ENCODE results near the gene CAPN1. TPM values are rescaled to one million over a fixed set of nuclear protein-coding genes. Genes with fewer than 3 reads are reported as not detected.
"Not testable (repeated sequence)": the region's sequence is repeated elsewhere in the genome, so short reads cannot be mapped to it uniquely, and the experiment has no call there.

CAPN1 gene
- total RNA-seq, 1 experiment from 2014 or later: 40.5 TPM

DNA sequence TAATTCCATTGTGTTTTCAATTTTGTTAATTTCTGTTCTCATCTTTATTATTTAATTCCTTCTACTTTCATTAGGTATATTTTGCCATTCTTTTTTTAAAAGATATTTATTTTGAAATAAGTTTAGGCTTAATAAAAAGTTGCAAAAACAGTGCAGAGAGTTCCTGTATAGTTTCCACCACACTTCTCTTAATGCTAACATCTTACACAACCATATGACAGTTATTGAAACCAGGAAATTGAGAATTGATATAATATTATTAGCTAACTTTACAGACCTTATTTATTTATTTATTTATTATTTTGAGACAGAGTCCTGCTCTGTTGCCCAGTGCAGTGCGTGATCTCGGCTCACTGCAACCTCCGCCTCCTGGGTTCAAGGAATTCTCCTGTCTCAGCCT is 25.5 kb upstream of the CAPN1 start:
- no peak for DNase-seq (ENCODE audit: low read depth, low spot score)
- in situ Hi-C loops (cut with HindIII; ENCODE audit: low pct_unique_long_range_greater_than_20kb, low sequenced_read_pairs): no loop called here

DNA sequence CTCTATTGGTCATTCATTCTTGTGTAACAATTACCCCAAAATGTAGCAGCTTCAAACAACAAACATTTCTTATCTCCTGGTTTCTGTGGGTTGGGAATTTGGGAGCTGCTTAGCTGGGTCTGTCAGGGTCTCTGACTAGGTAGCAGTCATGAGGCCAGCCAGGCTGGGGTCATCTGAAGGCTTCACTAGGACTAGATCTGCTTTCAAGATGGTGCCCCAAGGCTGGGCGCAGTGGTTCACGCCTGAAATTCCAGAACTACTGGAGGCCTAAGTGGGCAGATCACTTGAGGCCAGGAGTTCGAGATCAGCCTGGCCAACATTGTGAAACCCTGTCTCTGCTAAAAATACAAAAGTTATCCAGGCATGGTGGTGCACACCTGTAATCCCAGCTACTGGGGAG is 24.8 kb upstream of the CAPN1 start:
- no peak for DNase-seq (ENCODE audit: low read depth, low spot score)
- in situ Hi-C loops (cut with HindIII; ENCODE audit: low pct_unique_long_range_greater_than_20kb, low sequenced_read_pairs): no loop called here

DNA sequence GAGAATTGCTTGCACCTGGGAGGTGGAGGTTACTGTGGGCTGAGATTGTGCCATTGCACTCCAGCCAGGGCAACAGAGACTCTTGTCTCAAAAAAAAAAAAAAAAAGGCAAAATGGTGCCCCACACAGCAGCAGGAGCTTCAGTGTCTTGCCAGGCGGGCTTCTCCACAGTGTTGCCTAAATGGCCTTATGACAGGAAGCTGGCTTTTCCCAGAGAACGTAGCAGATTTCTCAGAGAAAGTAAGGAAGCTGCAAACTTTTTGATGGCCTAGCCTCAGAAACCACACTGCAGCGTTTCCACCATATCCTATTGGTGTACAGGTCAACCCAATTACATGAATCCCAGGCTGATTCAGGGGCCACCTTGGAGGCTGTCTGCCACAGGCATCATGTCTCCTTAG is 24.4 kb upstream of the CAPN1 start:
- DNase-seq (ENCODE audit: low read depth, low spot score): no peak
- in situ Hi-C loops (cut with HindIII; ENCODE audit: low pct_unique_long_range_greater_than_20kb, low sequenced_read_pairs): no loop called here

DNA sequence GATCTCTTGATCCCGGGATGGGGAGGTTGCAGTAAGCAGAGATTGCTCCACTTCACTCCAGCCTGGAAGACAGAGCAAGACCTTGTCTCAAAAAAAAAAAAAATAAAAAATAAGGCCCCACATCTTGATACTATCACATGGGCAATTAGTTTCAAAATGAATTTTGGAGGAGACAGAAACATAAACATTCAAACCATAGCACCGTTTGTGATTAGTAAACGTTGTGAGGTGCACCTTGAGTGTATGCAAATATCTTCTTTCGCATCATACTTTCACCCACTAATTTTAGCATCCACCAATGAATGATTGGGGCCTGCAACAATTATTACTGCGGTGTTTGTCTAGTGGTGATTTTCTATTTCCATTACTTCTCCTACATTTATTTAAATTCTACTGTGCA is 22.7 kb upstream of the CAPN1 start:
- in situ Hi-C loops (cut with HindIII; ENCODE audit: low pct_unique_long_range_greater_than_20kb, low sequenced_read_pairs): no loop called here
- no peak for DNase-seq (ENCODE audit: low read depth, low spot score)

DNA sequence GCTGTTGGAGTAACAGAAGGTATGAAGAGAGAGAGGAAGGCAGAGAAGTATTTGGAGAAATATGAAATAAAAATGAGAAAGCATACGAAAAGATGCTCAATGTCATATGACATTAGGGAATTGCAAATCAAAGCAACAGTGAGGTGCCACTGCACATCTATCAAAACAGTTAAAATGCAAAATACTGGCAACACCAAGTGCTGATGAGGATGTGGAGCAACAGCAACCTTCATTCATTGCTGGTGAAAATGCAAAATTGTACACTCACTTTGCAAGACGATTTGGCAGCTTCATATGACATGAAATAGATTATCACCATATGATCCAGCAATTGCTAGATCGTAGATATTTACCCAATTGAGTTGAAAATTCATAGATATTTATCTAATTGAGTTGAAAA is 21.1 kb upstream of the CAPN1 start:
- in situ Hi-C loops (cut with HindIII; ENCODE audit: low pct_unique_long_range_greater_than_20kb, low sequenced_read_pairs): no loop called here
- no peak for DNase-seq (ENCODE audit: low read depth, low spot score)

DNA sequence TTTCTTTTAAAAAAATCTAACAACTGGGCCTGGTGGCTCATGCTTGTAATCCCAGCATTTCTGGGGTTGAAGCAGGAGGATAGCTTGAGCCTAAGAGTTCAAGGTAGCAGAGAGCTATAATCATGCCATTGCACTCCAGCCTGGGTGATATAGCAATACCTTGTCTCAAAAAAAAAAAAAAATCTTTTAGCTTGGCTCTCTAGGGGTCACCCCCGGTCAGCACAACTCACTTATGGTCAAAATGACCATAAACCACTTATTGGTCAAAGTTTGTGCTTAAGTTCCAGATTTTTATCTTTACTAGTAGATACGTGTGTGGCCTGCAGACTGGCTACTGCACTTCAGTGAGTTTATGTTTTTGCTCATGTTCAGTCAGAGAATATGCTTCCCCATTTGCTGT is 18.0 kb upstream of the CAPN1 start:
- no peak for DNase-seq (ENCODE audit: low read depth, low spot score)
- in situ Hi-C loops (cut with HindIII; ENCODE audit: low pct_unique_long_range_greater_than_20kb, low sequenced_read_pairs): no loop called here

DNA sequence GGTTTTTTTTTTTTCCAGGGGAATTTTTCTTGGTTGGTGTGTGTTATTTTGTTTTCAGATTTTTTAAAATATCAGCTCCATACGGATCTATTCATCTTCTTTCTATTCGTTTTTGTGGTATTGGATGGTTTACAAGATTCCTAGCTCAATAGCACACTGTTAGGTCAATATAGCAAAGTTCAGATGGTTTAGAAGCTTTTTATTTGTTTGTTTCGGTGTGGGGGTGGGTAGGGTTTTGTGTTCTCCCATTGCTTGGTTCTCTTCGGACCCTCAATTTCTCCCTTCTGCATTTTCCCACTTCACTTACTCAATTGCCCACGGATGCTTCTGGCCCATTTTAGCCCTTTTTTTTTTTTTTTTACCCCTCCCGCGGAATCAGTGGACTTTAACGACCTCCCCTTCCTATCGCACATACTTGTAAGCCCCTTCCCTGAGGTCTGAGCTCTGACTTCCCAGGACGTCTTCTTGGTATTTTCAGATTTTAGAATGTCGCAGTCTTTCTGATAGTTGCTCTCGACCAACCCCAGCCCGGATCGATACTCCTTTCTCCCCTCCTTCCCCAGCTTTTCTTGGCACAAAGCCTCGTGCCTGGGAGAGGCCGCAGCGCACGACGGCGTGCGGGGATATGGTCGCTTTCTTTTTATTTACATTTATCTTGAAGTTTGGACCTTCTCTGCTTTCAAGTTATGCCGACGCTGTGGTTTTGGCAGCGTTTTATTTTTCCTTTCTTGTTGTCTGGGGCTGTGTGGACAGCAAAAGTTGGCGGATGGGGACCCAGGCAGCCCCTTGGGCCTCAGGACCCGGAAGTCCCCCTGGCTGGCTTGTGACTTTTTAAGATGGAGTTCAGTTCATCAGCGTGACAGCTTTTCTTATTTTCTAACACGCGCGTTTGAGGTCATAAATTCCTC is 16.1 kb upstream of the CAPN1 start:
- in situ Hi-C loops (cut with HindIII; ENCODE audit: low pct_unique_long_range_greater_than_20kb, low sequenced_read_pairs): no loop called here

DNA sequence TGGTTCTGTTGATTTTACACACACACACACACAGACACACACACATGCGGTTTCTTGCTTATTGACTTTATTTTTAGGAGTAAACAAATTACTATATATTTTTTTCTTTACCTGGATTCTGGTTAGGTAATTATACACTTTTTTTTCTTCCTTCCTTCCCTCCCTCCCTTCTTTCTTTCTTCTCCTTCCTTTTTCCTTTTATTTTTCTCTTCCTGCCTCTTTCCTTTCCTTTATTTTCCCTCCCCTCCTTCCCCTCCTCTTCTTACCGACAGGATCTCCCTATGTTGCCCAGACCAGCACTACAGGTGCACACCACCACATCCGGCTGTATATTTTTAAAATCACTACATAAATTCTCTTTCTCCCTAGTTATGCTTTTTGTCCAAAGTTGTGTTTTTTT is 14.8 kb upstream of the CAPN1 start:
- DNase-seq (ENCODE audit: low read depth, low spot score): no peak
- in situ Hi-C loops (cut with HindIII; ENCODE audit: low pct_unique_long_range_greater_than_20kb, low sequenced_read_pairs): no loop called here

More for the DNA sequence above, 16.1 kb upstream of the CAPN1 start:
- DNase-seq (ENCODE audit: low read depth, low spot score): no peak

DNA sequence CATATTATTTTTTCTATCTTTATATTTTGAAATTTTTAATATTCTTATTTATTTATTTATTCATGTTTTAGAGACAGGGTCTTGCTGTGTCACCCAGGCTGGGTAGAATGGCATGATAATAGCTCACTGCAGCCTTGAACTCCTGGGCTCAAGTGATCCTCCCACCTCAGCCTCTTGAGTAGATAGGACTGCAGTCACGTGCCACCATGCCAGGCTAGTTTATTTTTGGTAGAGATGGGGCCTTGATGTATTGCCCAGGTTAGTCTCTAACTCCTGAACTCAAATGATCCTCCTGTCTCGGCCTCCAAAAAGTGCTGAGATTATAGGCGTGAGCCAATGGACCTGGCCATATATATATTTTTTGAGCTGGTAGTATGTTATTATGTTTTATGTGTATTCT is 14.1 kb upstream of the CAPN1 start:
- no peak for DNase-seq (ENCODE audit: low read depth, low spot score)
- in situ Hi-C loops (cut with HindIII; ENCODE audit: low pct_unique_long_range_greater_than_20kb, low sequenced_read_pairs): no loop called here

DNA sequence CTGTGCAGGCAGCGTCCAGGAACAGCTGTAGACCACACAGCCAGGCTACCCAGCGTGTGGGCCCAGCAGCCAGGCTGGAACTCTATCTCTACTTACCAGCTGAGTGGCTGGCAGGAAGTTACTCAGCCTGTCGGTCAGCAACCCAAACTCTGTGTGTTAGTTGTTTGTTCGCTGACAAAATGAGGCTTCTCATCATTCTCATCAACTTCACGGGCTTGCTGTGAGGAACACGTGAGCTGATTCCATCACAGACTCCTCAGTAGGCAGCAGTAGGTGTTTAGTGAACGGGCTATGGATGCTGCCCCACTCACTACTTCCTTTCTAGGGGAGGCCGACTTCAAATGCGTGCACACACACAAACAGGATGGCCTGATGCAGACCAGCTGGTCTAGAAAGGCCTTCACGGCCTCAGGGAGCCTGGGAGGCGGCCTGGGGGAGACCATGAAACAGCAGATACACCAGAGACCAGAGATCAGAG is 12.5 kb upstream of the CAPN1 start:
- in situ Hi-C loops (cut with HindIII; ENCODE audit: low pct_unique_long_range_greater_than_20kb, low sequenced_read_pairs): no loop called here
- no peak for DNase-seq (ENCODE audit: low read depth, low spot score)

DNA sequence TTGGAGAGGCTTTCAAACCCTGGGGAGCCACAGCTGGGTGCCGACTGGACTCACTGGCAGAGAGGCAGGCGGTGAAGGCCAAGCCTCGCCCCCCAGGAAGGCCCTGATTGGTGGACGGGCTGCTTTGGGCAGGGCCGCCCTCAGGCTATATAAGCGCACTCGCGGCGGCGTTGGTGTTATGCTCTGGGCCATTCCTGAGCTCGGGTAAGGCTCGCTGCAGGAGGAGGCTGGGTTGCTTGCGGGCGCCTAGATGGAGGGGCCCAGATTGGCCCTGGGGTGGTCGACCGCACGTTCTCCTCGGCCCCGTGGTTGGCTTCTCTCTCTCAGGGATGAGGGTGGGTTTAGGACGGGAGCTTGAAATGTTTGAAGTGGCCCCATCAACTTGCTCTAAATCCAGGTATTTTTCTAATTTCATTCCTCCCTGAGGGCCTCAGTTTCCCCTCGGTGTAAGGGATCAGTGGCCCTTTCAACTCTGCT is 11.6 kb upstream of the CAPN1 start, which contains the start of gene SPDYC:
TSS of gene SPDYC (plus strand) at position 176 of the 477 bp plus-strand sequence. CDS start 1,125 bp downstream, outside the sequence.
- in situ Hi-C loops (cut with HindIII; ENCODE audit: low pct_unique_long_range_greater_than_20kb, low sequenced_read_pairs): no loop called here
- DNase-seq (ENCODE audit: low read depth, low spot score): no peak

DNA sequence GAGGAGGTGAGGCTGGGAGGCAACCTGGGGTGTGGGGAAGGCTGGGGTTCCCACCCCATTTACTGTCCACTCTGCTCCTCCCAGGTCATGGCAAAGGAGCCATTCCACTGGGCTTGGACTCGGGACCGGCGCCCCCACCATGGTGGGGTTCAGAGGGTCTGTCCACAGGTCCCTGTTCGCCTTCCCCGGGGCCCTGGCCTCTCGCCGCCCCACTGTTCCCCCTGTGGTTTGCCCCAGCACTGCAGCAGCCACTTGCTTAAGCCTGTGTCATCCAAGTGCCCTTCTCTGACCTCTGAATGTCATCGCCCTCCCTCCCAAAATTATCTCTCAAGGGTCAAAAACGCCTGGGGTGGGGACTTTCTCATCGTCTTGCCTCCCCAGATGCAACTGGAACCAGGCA is 9.1 kb upstream of the CAPN1 start:
- no peak for DNase-seq (ENCODE audit: low read depth, low spot score)
- in situ Hi-C loops (cut with HindIII; ENCODE audit: low pct_unique_long_range_greater_than_20kb, low sequenced_read_pairs): no loop called here

DNA sequence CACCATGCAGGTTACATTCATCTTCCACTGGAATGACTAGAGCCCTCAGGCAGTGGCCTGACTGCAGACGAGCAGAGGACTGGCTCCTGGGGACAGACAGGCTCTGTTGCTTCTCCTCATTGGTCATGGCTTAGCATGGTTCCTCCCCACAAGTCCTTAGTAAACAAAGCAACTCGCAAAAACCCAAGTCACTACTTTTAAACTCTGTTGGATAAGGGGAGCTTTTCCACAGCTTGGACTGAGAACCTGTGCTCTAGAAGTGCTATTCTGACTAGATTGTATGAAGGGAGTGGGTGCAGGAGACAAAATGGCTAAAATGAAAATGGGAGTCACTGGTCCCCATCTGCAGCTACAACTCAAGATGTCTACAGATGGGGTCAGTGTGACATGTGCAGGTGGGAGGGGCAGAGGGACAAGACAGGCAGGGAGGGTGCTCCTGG is 7.1 kb upstream of the CAPN1 start:
- DNase-seq (ENCODE audit: low read depth, low spot score); in situ Hi-C loops (cut with HindIII; ENCODE audit: low pct_unique_long_range_greater_than_20kb, low sequenced_read_pairs): not testable (repeated sequence)

DNA sequence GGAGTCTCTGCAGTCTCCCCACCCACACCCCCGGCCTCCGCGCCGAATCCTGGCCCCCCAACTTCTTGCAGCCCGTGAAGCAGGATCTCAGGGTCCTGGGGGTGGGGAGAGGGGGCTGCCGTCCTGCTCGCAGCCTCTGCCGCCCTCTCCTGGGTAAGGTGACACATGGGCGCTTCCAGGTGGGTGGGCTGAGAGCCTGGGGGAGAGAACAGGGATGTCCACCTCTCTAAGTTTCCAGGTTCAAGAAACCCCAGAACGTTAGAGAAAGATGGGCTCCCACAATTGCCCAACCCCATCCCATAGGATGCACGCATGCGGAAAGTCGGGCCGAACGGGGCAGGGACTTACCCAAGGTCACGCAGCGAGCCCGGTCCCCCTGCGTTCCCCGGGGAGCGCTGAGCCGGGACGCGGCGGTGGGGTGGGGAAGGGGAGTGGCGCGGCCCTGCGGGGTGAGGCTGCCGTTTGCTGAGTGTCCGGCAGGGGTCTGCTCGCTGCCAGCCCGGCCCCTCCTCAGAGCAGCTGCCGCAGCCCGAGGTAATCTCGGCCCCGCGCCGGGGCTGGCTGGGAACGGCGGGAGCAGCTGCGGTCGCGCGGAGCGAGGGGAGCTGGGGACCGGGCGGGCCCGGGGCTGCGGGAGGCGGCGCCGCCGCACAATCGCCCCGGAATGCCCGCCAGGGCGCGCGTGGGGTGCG is 705 bp upstream of the CAPN1 start:
- DNase-seq (ENCODE audit: low read depth, low spot score): peak; percentile 37
- in situ Hi-C loops (cut with HindIII; ENCODE audit: low pct_unique_long_range_greater_than_20kb, low sequenced_read_pairs): no loop called here

DNA sequence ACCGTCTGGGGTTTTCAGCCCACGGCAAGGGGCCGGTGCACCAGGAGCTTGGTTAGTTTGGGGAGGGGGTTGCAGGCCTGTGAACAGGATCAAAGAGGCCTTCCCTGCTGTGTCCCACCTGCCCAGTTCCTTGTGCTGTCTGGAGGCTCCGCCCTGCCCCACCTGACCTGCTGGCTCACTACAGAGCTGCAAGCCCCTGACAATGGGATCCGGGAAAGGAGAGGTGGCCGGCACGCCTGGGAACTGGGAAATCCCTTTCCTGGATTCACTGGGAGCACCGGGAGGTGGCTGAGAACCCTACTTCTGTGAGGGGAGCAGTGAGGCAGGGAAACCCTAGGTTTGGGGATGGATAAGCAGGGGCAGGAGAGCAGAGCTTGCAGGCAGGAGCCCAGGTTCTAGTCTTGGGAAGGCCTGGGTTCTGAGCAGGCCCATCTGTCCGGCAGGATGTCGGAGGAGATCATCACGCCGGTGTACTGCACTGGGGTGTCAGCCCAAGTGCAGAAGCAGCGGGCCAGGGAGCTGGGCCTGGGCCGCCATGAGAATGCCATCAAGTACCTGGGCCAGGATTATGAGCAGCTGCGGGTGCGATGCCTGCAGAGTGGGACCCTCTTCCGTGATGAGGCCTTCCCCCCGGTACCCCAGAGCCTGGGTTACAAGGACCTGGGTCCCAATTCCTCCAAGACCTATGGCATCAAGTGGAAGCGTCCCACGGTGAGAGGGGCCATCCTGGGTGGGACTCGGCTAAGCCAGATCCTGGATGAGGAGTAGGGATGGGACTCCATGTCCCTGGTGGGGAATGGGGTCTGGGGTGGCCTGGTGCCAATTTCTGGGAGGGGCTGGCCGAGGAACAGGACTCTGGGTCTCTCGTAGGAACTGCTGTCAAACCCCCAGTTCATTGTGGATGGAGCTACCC is 786 bp downstream of the CAPN1 start:
- DNase-seq (ENCODE audit: low read depth, low spot score): peak; percentile 13
- in situ Hi-C loops (cut with HindIII; ENCODE audit: low pct_unique_long_range_greater_than_20kb, low sequenced_read_pairs): no loop called here

DNA sequence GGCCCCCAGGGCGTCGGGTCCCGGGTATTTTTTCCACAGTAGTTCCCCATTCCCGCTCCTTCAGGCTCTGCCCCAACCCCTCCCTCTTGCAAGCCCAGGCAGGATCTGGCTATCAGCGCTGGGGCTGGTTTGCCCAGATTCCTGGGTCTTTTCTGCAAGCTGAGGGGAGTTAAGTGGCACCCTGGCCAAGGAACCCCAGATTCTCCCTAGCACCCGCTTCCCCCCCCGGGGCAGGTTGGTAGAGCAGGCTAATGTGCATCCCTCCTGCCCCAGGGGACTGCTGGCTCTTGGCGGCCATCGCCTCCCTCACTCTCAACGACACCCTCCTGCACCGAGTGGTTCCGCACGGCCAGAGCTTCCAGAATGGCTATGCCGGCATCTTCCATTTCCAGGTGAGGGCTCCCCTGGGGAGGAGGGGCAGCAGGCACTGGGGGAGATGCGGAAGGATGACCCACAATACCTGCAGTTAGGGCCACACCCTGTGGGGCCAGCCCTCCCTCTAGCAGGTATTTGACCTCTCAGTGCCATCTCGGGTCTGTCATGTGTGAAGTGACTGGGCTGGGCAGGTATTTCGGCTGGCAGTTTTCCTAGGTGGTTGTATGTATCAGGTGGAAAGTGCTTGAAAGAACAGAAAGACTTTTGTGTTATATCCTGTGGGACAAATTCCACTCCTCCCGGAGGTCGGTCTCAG is 1.6 kb downstream of the CAPN1 start:
- in situ Hi-C loops (cut with HindIII; ENCODE audit: low pct_unique_long_range_greater_than_20kb, low sequenced_read_pairs): no loop called here
- DNase-seq (ENCODE audit: low read depth, low spot score): no peak

DNA sequence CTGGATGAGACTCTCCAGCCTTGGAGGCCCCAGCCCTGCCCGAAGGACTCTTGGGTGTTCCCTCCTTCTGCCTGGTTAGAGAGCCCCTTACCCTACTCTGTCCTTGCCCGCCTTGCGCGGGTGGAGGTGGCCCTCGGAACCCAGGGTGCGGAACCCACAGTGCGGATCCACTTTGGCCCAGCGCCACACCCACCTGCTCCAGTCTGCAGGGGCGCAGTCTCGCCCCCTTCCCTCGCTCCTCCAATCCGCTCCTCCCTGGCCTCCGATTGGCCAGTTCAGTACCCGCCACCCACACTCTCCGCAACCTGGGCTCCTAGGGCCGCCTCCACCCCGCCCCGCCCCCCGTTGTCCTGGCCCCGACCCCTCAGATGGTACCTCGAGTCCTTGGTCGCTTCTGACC is 2.4 kb downstream of the CAPN1 start:
- no peak for DNase-seq (ENCODE audit: low read depth, low spot score)
- in situ Hi-C loops (cut with HindIII; ENCODE audit: low pct_unique_long_range_greater_than_20kb, low sequenced_read_pairs): no loop called here
